GM21576 (cell line): ENCODE results near the gene TMEM259.

Experiments used
- ATAC-seq: cut with Tn5 transposase; IDR thresholded peaks from one replicate; pipeline ENCODE4 v1.9.1; 2021; ENCODE audit warnings: mild to moderate bottlenecking, moderate library complexity; ENCODE audit not compliant: unreplicated experiment

TMEM259 gene

DNA sequence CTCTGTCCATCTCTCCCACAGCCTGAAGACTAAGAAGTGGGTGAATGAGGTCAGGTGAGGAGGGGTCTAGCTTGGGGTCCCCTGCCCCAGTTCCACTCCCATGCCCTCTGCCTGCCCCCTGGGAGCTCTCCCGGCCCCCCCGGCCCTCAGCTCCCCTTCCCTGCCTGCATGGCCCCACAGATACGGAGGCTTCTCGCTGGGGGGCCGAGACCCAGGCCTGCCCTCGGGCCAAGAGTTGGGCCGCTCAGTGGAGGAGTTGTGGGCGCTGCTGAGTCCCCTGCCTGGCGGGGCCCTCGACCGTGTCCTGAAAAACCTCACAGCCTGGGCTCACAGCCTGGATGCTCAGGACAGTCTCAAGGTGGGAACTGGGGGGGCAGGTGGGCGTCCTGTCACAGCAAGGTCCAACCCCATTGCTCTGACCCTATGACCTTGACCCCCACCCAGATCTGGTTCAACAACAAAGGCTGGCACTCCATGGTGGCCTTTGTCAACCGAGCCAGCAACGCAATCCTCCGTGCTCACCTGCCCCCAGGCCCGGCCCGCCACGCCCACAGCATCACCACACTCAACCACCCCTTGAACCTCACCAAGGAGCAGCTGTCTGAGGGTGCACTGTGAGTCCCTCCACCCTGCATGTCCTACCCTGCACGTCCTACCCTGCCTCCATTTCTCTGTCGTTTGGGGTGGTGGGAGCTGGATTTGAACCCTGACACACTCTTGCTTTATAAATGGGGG lies 35.1 kb upstream of the TMEM259 start:
- ATAC-seq, result no peak

DNA sequence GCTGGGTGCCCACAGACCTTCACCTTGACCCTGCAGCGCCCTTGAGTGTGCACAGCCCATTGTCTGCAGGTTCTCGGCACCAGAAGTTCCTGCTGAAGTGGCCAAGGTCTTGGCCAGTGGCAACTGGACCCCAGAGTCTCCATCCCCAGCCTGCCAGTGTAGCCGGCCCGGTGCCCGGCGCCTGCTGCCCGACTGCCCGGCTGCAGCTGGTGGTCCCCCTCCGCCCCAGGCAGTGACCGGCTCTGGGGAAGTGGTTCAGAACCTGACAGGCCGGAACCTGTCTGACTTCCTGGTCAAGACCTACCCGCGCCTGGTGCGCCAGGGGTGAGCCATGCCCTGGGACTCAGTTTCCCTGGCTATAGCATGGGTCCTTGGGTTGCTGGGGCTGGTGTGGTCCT lies 34.1 kb upstream of the TMEM259 start:
- ATAC-seq, result no peak

DNA sequence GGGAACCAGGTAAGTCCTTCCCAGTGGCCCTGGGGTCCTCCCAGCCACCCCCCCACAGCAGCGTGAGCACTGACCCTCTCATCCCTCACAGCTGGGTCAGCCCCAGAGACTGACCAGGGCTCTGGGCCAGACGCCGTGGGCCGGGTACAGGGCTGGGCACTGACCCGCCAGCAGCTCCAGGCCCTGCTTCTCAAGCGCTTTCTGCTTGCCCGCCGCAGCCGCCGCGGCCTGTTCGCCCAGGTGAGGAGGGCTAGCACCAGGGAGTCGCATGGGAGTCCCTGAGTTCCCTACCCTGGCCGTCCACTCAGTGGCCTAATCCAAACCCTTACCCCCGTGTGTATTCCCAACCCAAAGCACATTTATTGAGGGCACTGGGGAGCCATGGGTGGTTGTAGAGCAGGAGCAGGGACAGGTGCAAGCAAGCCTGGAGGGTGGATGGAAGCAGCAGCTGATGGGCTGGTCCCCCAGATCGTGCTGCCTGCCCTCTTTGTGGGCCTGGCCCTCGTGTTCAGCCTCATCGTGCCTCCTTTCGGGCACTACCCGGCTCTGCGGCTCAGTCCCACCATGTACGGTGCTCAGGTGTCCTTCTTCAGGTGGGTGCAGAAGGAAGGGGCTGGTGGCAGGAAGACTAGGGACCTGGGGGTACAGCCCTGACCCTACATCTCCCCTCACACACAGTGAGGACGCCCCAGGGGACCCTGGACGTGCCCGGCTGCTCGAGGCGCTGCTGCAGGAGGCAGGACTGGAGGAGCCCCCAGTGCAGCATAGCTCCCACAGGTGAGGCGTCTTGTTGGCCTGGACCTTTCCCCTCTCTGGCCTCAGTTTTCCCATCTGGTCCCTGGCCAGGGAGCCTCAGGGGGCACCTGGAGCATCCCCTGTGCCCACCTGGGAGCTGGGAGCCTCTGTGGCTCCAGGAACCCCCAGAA lies 33.4 kb upstream of the TMEM259 start:
- no peak for ATAC-seq

DNA sequence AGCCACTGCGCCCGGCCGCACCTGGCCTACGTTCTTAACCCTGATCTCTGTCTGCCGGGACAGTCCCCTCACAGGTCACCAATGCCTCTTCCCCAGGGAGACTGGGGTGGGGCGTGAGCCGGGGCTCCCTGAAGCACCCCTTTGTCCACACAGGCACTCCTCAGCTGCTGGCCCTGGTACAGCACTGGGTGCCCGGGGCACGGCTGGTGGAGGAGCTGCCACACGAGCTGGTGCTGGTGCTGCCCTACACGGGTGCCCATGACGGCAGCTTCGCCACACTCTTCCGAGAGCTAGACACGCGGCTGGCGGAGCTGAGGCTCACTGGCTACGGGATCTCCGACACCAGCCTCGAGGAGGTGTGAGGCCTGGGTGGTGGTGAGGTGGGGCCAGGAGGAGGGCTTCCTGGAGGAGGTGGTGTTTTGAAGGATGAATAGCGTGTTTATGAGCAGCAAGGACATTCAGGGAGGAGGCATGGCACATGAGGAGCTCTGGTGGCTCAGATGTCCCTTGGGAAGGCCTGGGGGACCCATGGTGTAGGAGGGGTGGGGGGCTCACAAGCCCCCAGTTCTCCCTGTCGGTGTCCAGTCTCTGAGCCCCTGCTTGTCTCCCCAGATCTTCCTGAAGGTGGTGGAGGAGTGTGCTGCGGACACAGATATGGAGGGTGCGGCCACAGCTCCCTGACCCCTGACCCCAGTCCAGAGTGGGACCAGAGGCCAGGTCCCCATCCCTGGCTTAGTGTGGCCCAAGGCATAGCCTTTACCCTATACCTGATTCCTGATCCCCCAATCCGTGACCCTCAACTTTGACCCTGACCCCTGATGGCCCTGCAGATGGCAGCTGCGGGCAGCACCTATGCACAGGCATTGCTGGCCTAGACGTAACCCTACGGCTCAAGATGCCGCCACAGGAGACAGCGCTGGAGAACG lies 32.5 kb upstream of the TMEM259 start:
- no peak for ATAC-seq

DNA sequence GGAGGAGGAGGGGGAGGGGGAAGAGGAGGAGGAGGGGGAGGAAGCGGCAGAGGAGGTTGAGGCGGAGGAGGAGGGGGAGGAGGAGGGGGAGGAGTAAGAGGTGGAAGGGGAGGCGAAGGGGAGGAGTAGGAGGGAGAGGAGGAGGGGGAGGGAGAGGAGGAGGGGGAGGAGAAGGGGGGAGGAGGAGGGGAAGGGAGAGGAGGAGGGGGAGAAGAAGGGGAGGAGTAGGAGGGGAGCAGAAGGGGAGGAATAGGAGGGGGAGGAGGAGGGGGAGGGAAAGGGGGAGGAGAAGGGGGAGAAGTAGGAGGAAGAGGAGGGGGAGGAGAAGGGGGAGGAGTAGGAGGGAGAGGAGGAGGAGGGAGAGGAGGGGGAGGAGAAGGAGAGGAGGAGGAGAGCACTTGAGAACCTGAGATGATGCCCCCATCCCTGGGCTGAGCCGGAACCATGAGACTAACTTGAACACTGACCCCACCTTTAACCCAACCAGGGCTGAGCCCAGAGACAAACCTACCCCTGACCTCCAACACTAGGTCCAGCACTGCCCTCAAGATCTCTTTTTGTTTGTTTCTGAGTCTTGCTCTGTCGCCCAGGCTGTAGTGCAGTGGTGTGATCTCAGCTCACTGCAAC lies 31.5 kb upstream of the TMEM259 start:
- no peak for ATAC-seq

DNA sequence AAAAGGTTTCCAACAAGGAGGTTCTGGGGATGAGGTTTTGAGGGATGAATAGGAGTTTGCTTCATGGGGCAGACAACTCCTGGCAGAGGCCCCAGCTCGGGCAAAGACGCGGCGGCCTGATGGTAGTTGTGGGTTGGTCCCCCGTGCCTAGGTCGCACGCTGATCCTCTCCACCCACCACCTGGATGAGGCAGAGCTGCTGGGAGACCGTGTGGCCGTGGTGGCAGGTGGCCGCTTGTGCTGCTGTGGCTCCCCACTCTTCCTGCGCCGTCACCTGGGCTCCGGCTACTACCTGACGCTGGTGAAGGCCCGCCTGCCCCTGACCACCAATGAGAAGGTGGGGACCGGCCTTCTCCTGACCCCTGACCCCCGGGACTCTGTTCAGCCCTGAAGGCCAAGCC lies 30.9 kb upstream of the TMEM259 start:
- ATAC-seq, result no peak

DNA sequence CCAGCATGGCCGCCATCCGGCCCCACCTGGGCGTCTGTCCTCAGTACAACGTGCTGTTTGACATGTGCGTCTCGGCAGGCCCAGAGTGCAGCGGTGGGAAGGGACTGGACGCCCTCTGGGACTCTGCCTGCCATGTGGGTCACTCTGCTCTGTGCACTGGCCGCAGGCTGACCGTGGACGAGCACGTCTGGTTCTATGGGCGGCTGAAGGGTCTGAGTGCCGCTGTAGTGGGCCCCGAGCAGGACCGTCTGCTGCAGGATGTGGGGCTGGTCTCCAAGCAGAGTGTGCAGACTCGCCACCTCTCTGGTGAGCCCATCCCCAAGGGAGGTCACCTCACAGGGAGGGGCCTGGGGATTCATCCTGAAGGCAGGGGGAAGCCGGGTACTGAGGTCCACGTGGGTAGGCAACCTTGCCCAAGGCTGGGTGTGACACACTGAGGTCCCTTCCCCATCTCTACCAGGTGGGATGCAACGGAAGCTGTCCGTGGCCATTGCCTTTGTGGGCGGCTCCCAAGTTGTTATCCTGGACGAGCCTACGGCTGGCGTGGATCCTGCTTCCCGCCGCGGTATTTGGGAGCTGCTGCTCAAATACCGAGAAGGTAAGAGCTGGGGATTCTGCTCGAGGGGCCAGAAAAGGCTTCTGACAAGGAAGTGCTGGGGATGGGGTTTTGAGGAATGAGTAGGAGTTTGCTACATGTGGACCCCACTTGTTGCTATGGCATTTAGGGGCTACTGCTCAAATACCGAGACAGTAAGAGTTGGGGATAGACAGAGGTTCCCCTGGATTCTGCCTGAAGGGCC lies 30.3 kb upstream of the TMEM259 start:
- ATAC-seq, result no peak

DNA sequence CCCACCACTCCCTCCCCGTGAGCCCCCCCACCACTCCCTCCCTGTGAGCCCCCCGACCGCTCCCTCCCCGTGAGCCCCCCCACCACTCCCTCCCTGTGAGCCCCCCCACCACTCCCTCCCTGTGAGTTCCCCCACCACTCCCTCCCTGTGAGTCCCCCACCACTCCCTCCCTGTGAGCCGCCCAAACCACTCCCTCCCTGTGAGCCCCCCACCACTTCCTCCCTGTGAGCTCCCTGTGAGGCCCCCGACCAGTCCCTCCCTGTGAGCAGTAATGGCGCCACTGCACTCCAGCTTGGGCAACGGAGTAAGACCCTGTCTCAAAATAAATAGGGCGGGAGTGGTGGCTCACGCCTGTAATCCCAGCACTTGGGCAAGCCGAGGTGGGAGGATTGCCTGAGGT lies 28.9 kb upstream of the TMEM259 start:
- no peak for ATAC-seq

DNA sequence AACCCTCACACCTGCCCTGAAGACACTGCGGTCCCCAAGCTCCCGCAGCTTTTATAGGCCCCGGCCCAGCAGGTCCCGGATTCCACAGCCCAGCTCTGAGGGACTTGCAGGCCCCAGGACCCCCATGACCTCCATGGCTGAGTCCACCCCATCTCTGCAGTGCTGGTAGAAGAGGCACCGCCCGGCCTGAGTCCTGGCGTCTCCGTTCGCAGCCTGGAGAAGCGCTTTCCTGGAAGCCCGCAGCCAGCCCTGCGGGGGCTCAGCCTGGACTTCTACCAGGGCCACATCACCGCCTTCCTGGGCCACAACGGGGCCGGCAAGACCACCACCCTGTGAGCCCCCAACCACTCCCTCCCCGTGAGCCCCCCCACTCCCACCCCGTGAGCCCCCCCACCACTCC lies 28.2 kb upstream of the TMEM259 start:
- no peak for ATAC-seq

DNA sequence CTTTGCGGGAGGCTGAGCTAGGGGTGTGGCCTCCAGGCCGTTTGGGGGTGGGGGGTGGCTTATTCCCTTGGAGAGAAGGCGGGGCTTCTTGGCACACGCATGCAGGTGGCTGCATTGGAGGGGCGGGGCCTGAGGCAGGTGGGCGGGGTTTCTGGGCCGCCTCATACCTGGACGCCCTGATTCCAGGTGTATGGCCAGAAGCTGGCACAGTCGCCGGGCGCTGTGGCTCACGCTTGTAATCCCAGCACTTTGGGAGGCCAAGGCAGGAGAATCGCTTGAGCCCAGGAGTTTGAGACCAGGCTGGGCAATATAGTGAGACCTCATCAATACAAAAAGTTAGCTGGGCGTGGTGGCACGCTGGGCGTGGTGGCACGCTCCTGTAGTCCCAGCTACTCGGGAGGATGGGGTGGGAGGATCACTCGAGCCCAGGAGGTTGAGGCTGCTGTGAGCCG lies 26.8 kb upstream of the TMEM259 start:
- no peak for ATAC-seq

DNA sequence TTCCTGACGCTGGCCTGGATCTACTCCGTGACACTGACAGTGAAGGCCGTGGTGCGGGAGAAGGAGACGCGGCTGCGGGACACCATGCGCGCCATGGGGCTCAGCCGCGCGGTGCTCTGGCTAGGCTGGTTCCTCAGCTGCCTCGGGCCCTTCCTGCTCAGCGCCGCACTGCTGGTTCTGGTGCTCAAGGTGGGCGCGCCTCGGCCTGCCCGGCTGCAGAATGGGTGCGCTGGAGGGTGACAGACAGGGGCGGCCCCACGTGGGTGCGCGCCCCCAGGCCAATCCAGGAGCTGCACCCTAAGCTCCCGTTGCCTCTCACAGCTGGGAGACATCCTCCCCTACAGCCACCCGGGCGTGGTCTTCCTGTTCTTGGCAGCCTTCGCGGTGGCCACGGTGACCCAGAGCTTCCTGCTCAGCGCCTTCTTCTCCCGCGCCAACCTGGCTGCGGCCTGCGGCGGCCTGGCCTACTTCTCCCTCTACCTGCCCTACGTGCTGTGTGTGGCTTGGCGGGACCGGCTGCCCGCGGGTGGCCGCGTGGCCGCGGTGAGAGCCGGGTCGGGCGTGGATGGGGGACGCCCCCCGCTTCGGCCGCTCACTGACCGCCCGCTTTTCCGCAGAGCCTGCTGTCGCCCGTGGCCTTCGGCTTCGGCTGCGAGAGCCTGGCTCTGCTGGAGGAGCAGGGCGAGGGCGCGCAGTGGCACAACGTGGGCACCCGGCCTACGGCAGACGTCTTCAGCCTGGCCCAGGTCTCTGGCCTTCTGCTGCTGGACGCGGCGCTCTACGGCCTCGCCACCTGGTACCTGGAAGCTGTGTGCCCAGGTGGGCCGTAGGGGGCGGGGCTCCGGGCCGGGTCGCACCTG lies 26.1 kb upstream of the TMEM259 start:
- no peak for ATAC-seq

DNA sequence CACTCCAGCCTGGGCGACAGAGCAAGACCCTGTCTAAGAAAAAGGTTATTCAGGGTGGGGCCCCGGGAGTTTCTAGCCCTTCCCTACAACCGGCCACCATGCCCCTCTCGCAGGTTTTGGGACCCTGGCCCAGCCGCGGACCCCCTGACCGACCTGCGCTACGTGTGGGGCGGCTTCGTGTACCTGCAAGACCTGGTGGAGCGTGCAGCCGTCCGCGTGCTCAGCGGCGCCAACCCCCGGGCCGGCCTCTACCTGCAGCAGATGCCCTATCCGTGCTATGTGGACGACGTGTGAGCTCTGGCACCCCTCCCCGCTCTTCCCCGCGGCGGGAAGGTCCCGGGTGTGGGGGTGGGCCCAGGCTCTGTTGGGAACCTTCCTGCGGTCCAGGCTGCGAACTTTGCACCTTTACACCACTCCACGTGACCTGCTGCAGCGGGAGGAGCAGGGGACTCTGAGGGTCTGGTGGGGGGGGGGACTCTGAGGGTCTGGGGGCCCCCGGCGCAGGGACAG lies 25.2 kb upstream of the TMEM259 start:
- ATAC-seq, result no peak

DNA sequence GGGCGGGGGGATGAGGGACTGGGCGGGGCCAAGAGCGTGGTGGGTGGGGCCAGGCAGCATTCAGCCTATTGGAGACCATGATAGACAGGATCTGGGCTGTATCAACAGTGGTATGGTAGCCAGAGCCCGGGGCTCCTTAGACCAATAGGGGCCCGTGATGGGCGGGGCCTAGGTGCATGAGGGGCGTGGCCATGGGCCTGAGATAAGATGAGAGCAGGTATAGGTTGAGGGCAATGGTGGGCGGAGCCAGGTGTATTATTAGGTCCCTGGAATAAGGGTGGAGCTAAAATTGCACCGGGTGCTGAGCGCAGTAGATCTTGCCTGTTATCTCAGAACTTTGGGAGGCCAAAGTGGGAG lies 24.3 kb upstream of the TMEM259 start:
- no peak for ATAC-seq

DNA sequence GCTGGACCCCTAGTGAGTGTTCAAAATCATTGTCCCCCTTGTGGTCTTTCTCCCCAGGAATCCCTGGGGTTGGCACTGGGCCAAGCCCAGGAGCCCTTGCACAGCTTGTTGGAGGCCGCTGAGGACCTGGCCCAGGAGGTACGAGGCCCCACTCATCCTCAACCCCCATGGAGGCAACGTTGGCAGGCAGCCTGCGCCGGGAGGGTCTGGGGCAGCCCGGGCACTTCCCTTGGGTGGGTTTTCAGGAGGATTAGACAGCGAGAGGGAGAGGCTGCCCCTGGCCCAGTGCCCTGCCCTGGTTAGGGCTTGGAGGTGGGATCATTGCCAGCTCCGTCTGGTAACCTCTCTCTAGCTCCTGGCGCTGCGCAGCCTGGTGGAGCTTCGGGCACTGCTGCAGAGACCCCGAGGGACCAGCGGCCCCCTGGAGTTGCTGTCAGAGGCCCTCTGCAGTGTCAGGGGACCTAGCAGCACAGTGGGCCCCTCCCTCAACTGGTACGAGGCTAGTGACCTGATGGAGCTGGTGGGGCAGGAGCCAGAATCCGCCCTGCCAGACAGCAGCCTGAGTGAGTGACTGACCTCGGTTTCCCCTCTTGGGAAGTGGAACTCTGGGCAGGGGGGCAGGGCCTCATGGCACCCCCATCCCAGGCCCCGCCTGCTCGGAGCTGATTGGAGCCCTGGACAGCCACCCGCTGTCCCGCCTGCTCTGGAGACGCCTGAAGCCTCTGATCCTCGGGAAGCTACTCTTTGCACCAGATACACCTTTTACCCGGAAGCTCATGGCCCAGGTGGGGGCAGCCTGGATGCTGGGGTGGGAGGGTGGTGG lies 22.0 kb upstream of the TMEM259 start:
- no peak for ATAC-seq

DNA sequence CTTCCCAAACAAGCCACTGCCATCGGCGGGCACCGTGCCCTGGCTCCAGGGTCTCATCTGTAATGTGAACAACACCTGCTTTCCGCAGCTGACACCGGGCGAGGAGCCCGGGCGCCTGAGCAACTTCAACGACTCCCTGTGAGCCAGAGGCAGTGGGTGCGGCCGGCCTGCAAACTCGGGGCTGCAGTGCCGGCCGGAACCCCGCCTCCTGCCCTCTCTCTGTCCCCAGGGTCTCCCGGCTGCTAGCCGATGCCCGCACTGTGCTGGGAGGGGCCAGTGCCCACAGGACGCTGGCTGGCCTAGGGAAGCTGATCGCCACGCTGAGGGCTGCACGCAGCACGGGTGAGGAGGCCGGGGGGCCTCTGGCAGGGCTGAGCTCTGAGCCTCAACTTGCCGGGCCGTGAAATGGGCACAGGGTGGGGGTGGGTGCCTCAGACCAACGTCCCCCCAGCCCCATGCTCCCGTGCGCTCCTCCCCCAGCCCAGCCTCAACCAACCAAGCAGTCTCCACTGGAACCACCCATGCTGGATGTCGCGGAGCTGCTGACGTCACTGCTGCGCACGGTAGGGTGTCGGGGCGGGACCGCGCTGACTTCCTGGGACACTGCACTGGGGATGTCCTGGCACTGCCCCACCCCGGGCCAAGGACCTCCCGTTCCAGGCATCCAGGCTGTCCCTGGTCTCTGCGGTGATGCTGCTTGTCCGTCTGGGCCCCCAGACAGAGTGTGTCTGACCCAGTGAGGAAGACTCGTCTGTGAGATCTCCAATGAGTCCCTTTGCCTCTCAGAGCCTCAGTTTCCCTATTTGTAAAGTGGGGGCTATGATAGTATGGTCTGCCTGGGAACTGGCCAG lies 21.1 kb upstream of the TMEM259 start:
- no peak for ATAC-seq

DNA sequence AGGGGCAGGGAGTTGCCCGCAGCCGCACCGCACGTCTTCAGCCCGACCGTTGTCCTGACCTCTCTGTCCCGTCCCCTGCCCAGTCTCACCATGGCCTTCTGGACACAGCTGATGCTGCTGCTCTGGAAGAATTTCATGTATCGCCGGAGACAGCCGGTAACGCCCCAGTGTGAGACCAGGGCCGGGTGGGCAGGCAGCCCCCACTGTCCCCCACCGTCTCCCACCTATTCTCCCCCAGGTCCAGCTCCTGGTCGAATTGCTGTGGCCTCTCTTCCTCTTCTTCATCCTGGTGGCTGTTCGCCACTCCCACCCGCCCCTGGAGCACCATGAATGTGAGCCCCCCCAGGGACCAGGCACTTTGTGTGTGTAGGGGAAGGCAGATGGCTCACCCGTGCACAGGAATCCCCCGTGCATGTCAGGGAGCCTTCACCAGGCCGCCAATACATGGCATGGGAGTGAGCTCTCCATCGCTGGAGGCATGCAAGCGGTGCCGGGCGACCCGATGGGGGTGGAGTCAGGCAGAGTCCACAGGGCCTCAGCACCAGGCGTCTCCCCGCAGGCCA lies 20.4 kb upstream of the TMEM259 start:
- ATAC-seq, result no peak
